ENCODE data around the gene SMIM41. TPM values are rescaled to one million over a fixed set of nuclear protein-coding genes. Genes with fewer than 3 reads are reported as not detected.

SMIM41 gene
- total RNA-seq, 2 experiments from 2014 or later: not detected

GRCh38 chr12:52152905-52153317, 73.4 kb downstream of the SMIM41 start:
- H2AFZ ChIP-seq (ENCODE audit: low read length): no peak overlapping the region
- no peaks in the 10 kb centered on the region for H3K9me3 ChIP-seq (ENCODE audit: low read length)
- ChIA-PET POLR2A (interaction anchor here (0.6 kb wide), 1 partner anchor 9 kb away, joined by 4 read pairs; no protein-coding TSS in a partner anchor), CTCF (ENCODE audit: unreplicated experiment) (no interaction called here)
- intact Hi-C loops (cut with micrococcal nuclease; ENCODE audit: unreplicated experiment): no loop called here
- BruUV-seq (replicated peaks): no TSS peak
- no peaks in the 10 kb centered on the region for H3K9me2 ChIP-seq (ENCODE audit: insufficient read depth, low read length)
- no peaks in the 10 kb centered on the region for H3K79me2 ChIP-seq (ENCODE audit: insufficient read depth, low read depth, low read length)
- no peak overlapping the region for H3K27ac ChIP-seq (ENCODE audit: low read depth, low read length, poor library complexity, severe bottlenecking)
- no peak for DNase-seq (ENCODE audit: low spot score)
- H3K4me3 ChIP-seq (ENCODE audit: low read depth, low read length, poor library complexity, severe bottlenecking): no peak overlapping the region
- H3K36me3 ChIP-seq (ENCODE audit: insufficient read depth, low read length): no peaks in the 10 kb centered on the region
- no peak for TF ChIP-seq EZH2phosphoT487 (IDR thresholded peaks at IDR 0.05; ENCODE audit: borderline replicate concordance, low read depth, low read length)
- no peak for TF ChIP-seq CTCF (conservative IDR thresholded peaks at IDR 0.05; ENCODE audit: low read length)
- no peak overlapping the region for H3K4me2 ChIP-seq (ENCODE audit: low read length)
- no peaks in the 10 kb centered on the region for H3K4me1 ChIP-seq (ENCODE audit: insufficient read depth, low read length, poor library complexity, severe bottlenecking)
- H4K20me1 ChIP-seq (ENCODE audit: insufficient read depth, low read length): no peaks in the 10 kb centered on the region

- BruUV-seq (replicated peaks): no TSS peak
- Histone ChIP-seq H3K4me1 (ENCODE audit: insufficient read depth, low read length, poor library complexity, severe bottlenecking) (no peaks in the 10 kb centered on the region), H3K79me2 (ENCODE audit: insufficient read depth, low read depth, low read length) (no peaks in the 10 kb centered on the region), H3K36me3 (ENCODE audit: insufficient read depth, low read length) (no peaks in the 10 kb centered on the region), H3K27ac (ENCODE audit: low read depth, low read length, poor library complexity, severe bottlenecking) (no peak overlapping the region), H3K9me2 (ENCODE audit: insufficient read depth, low read length) (no peaks in the 10 kb centered on the region), H3K4me2 (ENCODE audit: low read length) (no peak overlapping the region), H3K4me3 (ENCODE audit: low read depth, low read length, poor library complexity, severe bottlenecking) (no peak overlapping the region), H2AFZ (ENCODE audit: low read length) (no peak overlapping the region), H3K9me3 (ENCODE audit: low read length) (no peaks in the 10 kb centered on the region), H4K20me1 (ENCODE audit: insufficient read depth, low read length) (no peaks in the 10 kb centered on the region)
- ChIA-PET POLR2A (interaction anchor here (0.9 to 1.3 kb wide), 2 partner anchors 12 to 31 kb away, joined by 4 read pairs; no protein-coding TSS in a partner anchor), CTCF (ENCODE audit: unreplicated experiment) (no interaction called here)
- intact Hi-C loops (cut with micrococcal nuclease; ENCODE audit: unreplicated experiment): loop anchor here (5.0 kb wide), 2 partner anchors 57 to 712 kb away; no protein-coding TSS in a partner anchor
- TF ChIP-seq CTCF (conservative IDR thresholded peaks at IDR 0.05; ENCODE audit: low read length) (no peak), EZH2phosphoT487 (IDR thresholded peaks at IDR 0.05; ENCODE audit: borderline replicate concordance, low read depth, low read length) (no peak)
- DNase-seq (ENCODE audit: low spot score): no peak
Observed at GRCh38 chr12:52155048-52155868, 75.8 kb downstream of the SMIM41 start.

GRCh38 chr12:52156311-52156710, 76.8 kb downstream of the SMIM41 start:
- DNase-seq (ENCODE audit: low spot score): no peak
- TF ChIP-seq EZH2phosphoT487 (IDR thresholded peaks at IDR 0.05; ENCODE audit: borderline replicate concordance, low read depth, low read length): no peak
- Histone ChIP-seq H3K4me3 (ENCODE audit: low read depth, low read length, poor library complexity, severe bottlenecking) (no peak overlapping the region), H3K4me2 (ENCODE audit: low read length) (no peak overlapping the region), H3K27ac (ENCODE audit: low read depth, low read length, poor library complexity, severe bottlenecking) (no peak overlapping the region), H2AFZ (ENCODE audit: low read length) (no peak overlapping the region), H3K9me3 (ENCODE audit: low read length) (no peaks in the 10 kb centered on the region), H3K79me2 (ENCODE audit: insufficient read depth, low read depth, low read length) (no peaks in the 10 kb centered on the region), H4K20me1 (ENCODE audit: insufficient read depth, low read length) (no peaks in the 10 kb centered on the region), H3K9me2 (ENCODE audit: insufficient read depth, low read length) (no peaks in the 10 kb centered on the region), H3K4me1 (ENCODE audit: insufficient read depth, low read length, poor library complexity, severe bottlenecking) (no peaks in the 10 kb centered on the region), H3K36me3 (ENCODE audit: insufficient read depth, low read length) (no peaks in the 10 kb centered on the region)
- ChIA-PET POLR2A (no interaction called here), CTCF (ENCODE audit: unreplicated experiment) (interaction anchor here (1.0 to 1.1 kb wide), 2 partner anchors 9 to 69 kb away, joined by 3 read pairs; no protein-coding TSS in a partner anchor)
- no TSS peak for BruUV-seq (replicated peaks)
- intact Hi-C loops (cut with micrococcal nuclease; ENCODE audit: unreplicated experiment): loop anchor here (5.0 kb wide), 2 partner anchors 56 to 711 kb away; no protein-coding TSS in a partner anchor
